Neural cell (in vitro differentiated cells): ENCODE data around the gene CNTNAP5. TPM values are rescaled to one million over a fixed set of nuclear protein-coding genes. Genes with fewer than 3 reads are reported as not detected.

Experiments
- H2AFZ ChIP-seq: fragments of 200-600, 300-800 bp; sonication (generic), shearing (Covaris generic); 2 replicates; pipeline ENCODE4 v1.6.0; 2014; ENCODE audit warnings: low read depth, mild to moderate bottlenecking, antibody characterized with exemption, low read length, moderate library complexity
- H3F3A ChIP-seq: fragments of 200-600 bp; shearing (Covaris generic); 2 replicates; pipeline ENCODE4 v1.6.1; 2016; ENCODE audit warnings: mild to moderate bottlenecking, moderate library complexity, mixed read lengths, antibody characterized with exemption, low read length; ENCODE audit not compliant: insufficient read depth, poor library complexity, severe bottlenecking
- H3K27ac ChIP-seq: fragments of 200-600, 300-800 bp; sonication (generic), shearing (Covaris generic); 2 replicates; pipeline ENCODE4 v1.5.1; 2014; ENCODE audit warnings: mild to moderate bottlenecking, low read length, moderate library complexity
- H3K27me3 ChIP-seq: fragments of 300-800, 200-600 bp; sonication (generic), shearing (Covaris generic); 2 replicates; pipeline ENCODE4 v1.6.0; 2014; ENCODE audit warnings: mild to moderate bottlenecking, low read depth, low read length, moderate library complexity; ENCODE audit not compliant: insufficient read depth
- H3K36me3 ChIP-seq: fragments of 300-800, 200-600 bp; sonication (generic), shearing (Covaris generic); 2 replicates; pipeline ENCODE4 v1.5.1; 2014; ENCODE audit warnings: mild to moderate bottlenecking, antibody characterized with exemption, low read length, moderate library complexity; ENCODE audit not compliant: insufficient read depth
- H3K4me2 ChIP-seq: fragments of 300-800, 200-600 bp; sonication (generic), shearing (Covaris generic); 2 replicates; pipeline ENCODE4 v1.6.0; 2014; ENCODE audit warnings: mild to moderate bottlenecking, low read length
- H3K4me3 ChIP-seq: fragments of 300-800, 200-600 bp; sonication (generic), shearing (Covaris generic); 2 replicates; pipeline ENCODE4 v1.5.1; 2014; ENCODE audit warnings: mild to moderate bottlenecking, low read length, moderate library complexity
- H3K79me2 ChIP-seq: fragments of 200-600 bp; shearing (Covaris generic); replicated peaks from 2 replicates; pipeline ENCODE4 v1.6.0; 2014; ENCODE audit warnings: mild to moderate bottlenecking, low read length, moderate library complexity; ENCODE audit not compliant: insufficient read depth
- H3K9ac ChIP-seq: fragments of 300-800, 200-600 bp; sonication (generic), shearing (Covaris generic); 2 replicates; pipeline ENCODE4 v1.6.1; 2016; ENCODE audit warnings: mild to moderate bottlenecking, low read length, mixed read lengths
- H3K9me2 ChIP-seq: fragments of 200-600 bp; shearing (Covaris generic); 2 replicates; pipeline ENCODE4 v1.6.1; 2016; ENCODE audit warnings: mild to moderate bottlenecking, low read length, mixed read lengths; ENCODE audit not compliant: insufficient read depth
- H3K9me3 ChIP-seq: fragments of 200-600, 300-800 bp; sonication (generic), shearing (Covaris generic); 2 replicates; pipeline ENCODE4 v1.6.1; 2016; ENCODE audit warnings: mild to moderate bottlenecking, mixed run types, low read length, moderate library complexity, mixed read lengths
- H4K20me1 ChIP-seq: fragments of 200-600 bp; shearing (Covaris generic); 2 replicates; pipeline ENCODE4 v1.6.1; 2016; ENCODE audit warnings: mild to moderate bottlenecking, mixed run types; ENCODE audit not compliant: insufficient read depth
- EP300 ChIP-seq: fragments of 450-650 bp; conservative IDR thresholded peaks from 2 replicates; pipeline ENCODE4 v1.6.1; 2014; ENCODE audit warnings: antibody characterized with exemption, mild to moderate bottlenecking, moderate library complexity; ENCODE audit not compliant: poor library complexity, severe bottlenecking
- EZH2 ChIP-seq: fragments of 200-600, 300-800 bp; shearing (Covaris generic), sonication (generic); IDR thresholded peaks from 2 replicates; pipeline ENCODE4 v1.6.1; 2014; ENCODE audit warnings: antibody characterized with exemption, low read length, borderline replicate concordance, mild to moderate bottlenecking; ENCODE audit not compliant: insufficient read depth, poor library complexity, severe bottlenecking
- MXI1 ChIP-seq: fragments of 450-650 bp; conservative IDR thresholded peaks from 2 replicates; pipeline ENCODE4 v1.6.1; 2014; ENCODE audit warnings: antibody characterized with exemption, mild to moderate bottlenecking; ENCODE audit not compliant: poor library complexity, severe bottlenecking
- POLR2AphosphoS5 ChIP-seq: IDR thresholded peaks from 2 replicates; pipeline ENCODE4 v1.6.1; 2012
- RAD21 ChIP-seq: fragments of 450-650 bp; conservative IDR thresholded peaks from 2 replicates; pipeline ENCODE4 v1.6.1; 2014; ENCODE audit warnings: antibody characterized with exemption, mild to moderate bottlenecking, moderate library complexity
- SMC3 ChIP-seq: fragments of 450-650 bp; conservative IDR thresholded peaks from 2 replicates; pipeline ENCODE4 v1.6.1; 2014; ENCODE audit warnings: antibody characterized with exemption, mild to moderate bottlenecking, moderate library complexity; ENCODE audit not compliant: poor library complexity
- TAF1 ChIP-seq: IDR thresholded peaks from 2 replicates; pipeline ENCODE4 v1.6.1; 2012; ENCODE audit warnings: low read depth
- polyA plus RNA-seq: library from polyadenylated mRNA; depleted of rRNA; stranded (reverse); fragments of >200 nt; gene quantifications from 2 replicates; pipeline ENCODE4 v1.2.3, GENCODE V29; 2014
- TF ChIP-seq, protein P1 (sequence below): fragments of 450-650 bp; IDR thresholded peaks from 2 replicates; pipeline ENCODE4 v1.5.1; 2014; ENCODE audit warnings: antibody characterized with exemption, mild to moderate bottlenecking, moderate library complexity; ENCODE audit not compliant: poor library complexity, severe bottlenecking
- TF ChIP-seq, protein P2 (sequence below): IDR thresholded peaks from 2 replicates; pipeline ENCODE4 v1.6.1; 2012; ENCODE audit warnings: borderline replicate concordance

CNTNAP5 gene
- polyA plus RNA-seq, 1 donor from 2014 or later: 19.3 TPM

DNA sequence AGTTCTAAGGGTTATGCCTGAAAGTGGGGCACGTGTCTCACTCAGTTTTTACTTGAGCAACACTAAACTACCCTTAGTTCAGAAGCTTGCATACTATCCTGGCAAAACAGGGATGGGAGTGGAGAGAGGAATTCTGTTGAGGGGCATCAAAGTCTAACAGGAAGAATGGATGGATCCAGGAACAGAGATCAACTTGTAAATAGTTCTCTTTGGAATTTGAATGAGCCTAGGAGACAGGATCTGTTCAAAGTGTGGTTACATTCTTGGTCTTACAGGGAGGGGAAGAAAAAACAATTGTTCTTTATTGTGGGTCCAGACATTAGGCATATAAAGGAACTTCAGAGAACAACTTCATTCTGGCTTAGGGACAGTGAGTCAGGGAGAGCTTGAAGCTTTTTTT lies 560.2 kb downstream of the CNTNAP5 start:
- H3K9me2 ChIP-seq: no peaks in the 10 kb centered on the region
- TF ChIP-seq, protein P1, sequence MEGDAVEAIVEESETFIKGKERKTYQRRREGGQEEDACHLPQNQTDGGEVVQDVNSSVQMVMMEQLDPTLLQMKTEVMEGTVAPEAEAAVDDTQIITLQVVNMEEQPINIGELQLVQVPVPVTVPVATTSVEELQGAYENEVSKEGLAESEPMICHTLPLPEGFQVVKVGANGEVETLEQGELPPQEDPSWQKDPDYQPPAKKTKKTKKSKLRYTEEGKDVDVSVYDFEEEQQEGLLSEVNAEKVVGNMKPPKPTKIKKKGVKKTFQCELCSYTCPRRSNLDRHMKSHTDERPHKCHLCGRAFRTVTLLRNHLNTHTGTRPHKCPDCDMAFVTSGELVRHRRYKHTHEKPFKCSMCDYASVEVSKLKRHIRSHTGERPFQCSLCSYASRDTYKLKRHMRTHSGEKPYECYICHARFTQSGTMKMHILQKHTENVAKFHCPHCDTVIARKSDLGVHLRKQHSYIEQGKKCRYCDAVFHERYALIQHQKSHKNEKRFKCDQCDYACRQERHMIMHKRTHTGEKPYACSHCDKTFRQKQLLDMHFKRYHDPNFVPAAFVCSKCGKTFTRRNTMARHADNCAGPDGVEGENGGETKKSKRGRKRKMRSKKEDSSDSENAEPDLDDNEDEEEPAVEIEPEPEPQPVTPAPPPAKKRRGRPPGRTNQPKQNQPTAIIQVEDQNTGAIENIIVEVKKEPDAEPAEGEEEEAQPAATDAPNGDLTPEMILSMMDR: no peak
- TF ChIP-seq EZH2 (no peak), RAD21 (no peak), MXI1 (no peak), EP300 (no peak), POLR2AphosphoS5 (no peak), TAF1 (no peak), SMC3 (no peak)
- TF ChIP-seq, protein P2, sequence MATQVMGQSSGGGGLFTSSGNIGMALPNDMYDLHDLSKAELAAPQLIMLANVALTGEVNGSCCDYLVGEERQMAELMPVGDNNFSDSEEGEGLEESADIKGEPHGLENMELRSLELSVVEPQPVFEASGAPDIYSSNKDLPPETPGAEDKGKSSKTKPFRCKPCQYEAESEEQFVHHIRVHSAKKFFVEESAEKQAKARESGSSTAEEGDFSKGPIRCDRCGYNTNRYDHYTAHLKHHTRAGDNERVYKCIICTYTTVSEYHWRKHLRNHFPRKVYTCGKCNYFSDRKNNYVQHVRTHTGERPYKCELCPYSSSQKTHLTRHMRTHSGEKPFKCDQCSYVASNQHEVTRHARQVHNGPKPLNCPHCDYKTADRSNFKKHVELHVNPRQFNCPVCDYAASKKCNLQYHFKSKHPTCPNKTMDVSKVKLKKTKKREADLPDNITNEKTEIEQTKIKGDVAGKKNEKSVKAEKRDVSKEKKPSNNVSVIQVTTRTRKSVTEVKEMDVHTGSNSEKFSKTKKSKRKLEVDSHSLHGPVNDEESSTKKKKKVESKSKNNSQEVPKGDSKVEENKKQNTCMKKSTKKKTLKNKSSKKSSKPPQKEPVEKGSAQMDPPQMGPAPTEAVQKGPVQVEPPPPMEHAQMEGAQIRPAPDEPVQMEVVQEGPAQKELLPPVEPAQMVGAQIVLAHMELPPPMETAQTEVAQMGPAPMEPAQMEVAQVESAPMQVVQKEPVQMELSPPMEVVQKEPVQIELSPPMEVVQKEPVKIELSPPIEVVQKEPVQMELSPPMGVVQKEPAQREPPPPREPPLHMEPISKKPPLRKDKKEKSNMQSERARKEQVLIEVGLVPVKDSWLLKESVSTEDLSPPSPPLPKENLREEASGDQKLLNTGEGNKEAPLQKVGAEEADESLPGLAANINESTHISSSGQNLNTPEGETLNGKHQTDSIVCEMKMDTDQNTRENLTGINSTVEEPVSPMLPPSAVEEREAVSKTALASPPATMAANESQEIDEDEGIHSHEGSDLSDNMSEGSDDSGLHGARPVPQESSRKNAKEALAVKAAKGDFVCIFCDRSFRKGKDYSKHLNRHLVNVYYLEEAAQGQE: no peak
- H3K9me3 ChIP-seq: no peaks in the 10 kb centered on the region
- no peak overlapping the region for H3K4me2 ChIP-seq
- H4K20me1 ChIP-seq: no peaks in the 10 kb centered on the region
- no peak overlapping the region for H2AFZ ChIP-seq
- H3K36me3 ChIP-seq: no peaks in the 10 kb centered on the region
- H3K27ac ChIP-seq: no peak overlapping the region
- no peaks in the 10 kb centered on the region for H3K79me2 ChIP-seq
- no peak overlapping the region for H3K4me3 ChIP-seq
- H3K9ac ChIP-seq: no peak overlapping the region
- H3K27me3 ChIP-seq: no peaks in the 10 kb centered on the region
- no peaks in the 10 kb centered on the region for H3F3A ChIP-seq

DNA sequence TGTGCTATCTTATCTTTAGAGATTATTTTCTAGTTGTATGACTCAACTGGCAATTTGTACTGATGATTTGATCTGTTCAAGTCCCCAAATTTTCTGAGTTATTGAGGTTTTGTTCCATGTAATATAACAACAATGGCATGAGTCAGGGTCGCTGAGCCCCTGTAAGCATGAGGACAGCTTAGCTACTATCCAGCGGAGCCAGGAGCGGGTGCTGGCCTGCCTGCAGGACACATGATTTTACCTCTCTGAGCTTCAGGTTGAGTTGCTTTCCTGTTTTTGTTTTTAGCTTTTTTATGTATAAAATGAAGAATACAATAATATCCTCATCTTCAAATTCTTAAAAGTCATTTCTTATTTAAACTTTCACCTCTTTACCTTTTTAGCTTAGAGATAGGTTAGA lies 561.1 kb downstream of the CNTNAP5 start:
- Histone ChIP-seq H3F3A (no peaks in the 10 kb centered on the region), H3K9ac (no peak overlapping the region), H3K27me3 (no peaks in the 10 kb centered on the region), H3K9me2 (no peaks in the 10 kb centered on the region), H4K20me1 (no peaks in the 10 kb centered on the region), H3K9me3 (no peaks in the 10 kb centered on the region), H3K36me3 (no peaks in the 10 kb centered on the region), H3K4me3 (no peak overlapping the region), H2AFZ (no peak overlapping the region), H3K27ac (no peak overlapping the region), H3K4me2 (no peak overlapping the region), H3K79me2 (no peaks in the 10 kb centered on the region)
- TF ChIP-seq SMC3 (no peak), MXI1 (no peak), EP300 (no peak), POLR2AphosphoS5 (no peak), RAD21 (no peak), EZH2 (no peak), TAF1 (no peak)
- TF ChIP-seq, protein P1: no peak
- TF ChIP-seq, protein P2: no peak
